ENCODE results near the gene SLC5A9. TPM values are rescaled to one million over a fixed set of nuclear protein-coding genes. Genes with fewer than 3 reads are reported as not detected.

SLC5A9 gene
- total RNA-seq, 2 donors from 2014 or later = not detected

DNA sequence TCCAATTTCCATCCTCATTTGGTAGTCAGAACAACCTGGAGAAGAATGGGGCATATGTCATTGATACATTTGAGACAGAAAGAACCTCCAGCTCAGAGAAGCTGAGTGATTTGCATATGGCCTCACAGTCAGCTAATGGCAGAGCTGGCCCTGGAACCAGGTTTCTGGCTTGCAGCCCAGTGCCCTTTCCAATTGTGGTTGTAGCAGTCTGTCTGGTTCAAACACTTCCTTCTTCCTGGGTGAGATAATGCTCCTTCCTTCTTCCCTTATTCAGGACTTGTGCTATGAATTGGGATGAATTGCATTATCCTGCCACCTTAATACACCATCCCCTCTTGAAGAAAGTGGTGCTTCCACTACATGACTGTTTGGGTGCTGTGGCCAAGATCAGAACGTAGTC is 24.2 kb downstream of the SLC5A9 start:
- Histone ChIP-seq H3K27ac (no peak overlapping the region), H3K4me3 (no peak overlapping the region), H3K36me3 (no peaks in the 10 kb centered on the region), H3K9me3 (no peaks in the 10 kb centered on the region), H3K27me3 (no peaks in the 10 kb centered on the region), H3K4me1 (peaks cover 0 to 6% of the 10 kb centered on the region in 2 donors)
- DNase-seq (ENCODE audit: low spot score) = no peak
- TF ChIP-seq, protein P1, sequence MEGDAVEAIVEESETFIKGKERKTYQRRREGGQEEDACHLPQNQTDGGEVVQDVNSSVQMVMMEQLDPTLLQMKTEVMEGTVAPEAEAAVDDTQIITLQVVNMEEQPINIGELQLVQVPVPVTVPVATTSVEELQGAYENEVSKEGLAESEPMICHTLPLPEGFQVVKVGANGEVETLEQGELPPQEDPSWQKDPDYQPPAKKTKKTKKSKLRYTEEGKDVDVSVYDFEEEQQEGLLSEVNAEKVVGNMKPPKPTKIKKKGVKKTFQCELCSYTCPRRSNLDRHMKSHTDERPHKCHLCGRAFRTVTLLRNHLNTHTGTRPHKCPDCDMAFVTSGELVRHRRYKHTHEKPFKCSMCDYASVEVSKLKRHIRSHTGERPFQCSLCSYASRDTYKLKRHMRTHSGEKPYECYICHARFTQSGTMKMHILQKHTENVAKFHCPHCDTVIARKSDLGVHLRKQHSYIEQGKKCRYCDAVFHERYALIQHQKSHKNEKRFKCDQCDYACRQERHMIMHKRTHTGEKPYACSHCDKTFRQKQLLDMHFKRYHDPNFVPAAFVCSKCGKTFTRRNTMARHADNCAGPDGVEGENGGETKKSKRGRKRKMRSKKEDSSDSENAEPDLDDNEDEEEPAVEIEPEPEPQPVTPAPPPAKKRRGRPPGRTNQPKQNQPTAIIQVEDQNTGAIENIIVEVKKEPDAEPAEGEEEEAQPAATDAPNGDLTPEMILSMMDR (IDR thresholded peaks at IDR 0.05) = no peak

DNA sequence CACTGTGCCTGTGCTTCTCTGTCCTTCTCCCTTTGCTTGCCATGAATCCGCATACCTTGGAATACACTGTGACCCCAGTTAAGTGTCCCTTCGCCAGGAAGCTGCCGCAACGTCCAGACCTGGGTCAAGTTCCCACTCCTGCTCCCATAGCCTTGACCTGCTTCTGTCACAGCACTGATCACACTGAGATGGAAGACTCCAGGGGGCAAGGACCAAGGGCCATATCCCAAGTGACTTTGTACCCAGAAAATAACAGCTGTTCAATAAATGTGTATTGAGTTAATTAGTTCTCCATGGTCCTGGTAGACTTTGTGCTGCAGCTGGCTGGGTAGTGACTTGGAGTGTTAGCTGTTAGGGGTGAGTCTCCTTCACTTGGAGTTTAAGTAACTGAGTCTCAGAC is 25.8 kb downstream of the SLC5A9 start:
- Histone ChIP-seq H3K4me3 (no peak overlapping the region), H3K36me3 (no peaks in the 10 kb centered on the region), H3K9me3 (no peaks in the 10 kb centered on the region), H3K27ac (no peak overlapping the region), H3K4me1 (peaks cover 0 to 6% of the 10 kb centered on the region in 2 donors), H3K27me3 (no peaks in the 10 kb centered on the region)
- TF ChIP-seq, protein P1 (IDR thresholded peaks at IDR 0.05) = no peak
- no peak for DNase-seq (ENCODE audit: low spot score)

DNA sequence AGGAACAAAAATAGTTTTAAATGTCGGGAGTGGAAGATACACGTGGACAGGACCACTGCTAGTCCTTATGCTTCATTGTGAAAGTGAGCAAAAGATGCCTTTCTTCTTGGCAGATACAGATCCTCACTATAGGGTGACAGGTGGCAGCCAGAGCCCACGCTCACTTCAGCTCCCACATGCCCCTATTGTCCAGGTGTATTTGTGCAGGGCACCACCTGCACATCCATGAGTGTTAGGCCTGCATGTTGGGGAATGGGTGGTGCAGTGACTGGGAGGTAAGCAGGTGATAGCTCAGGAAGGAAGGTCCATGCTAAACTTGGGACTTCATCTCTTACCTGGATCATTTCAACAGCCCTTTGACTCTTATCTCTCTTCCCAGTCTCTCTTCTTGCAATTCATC is 27.4 kb downstream of the SLC5A9 start:
- H3K27ac ChIP-seq = no peak overlapping the region
- TF ChIP-seq, protein P1 (IDR thresholded peaks at IDR 0.05) = no peak
- H3K27me3 ChIP-seq = no peaks in the 10 kb centered on the region
- no peaks in the 10 kb centered on the region for H3K36me3 ChIP-seq
- no peak for DNase-seq (ENCODE audit: low spot score)
- H3K9me3 ChIP-seq = no peaks in the 10 kb centered on the region
- peaks cover 0 to 6% of the 10 kb centered on the region in 2 donors for H3K4me1 ChIP-seq
- H3K4me3 ChIP-seq = no peak overlapping the region

DNA sequence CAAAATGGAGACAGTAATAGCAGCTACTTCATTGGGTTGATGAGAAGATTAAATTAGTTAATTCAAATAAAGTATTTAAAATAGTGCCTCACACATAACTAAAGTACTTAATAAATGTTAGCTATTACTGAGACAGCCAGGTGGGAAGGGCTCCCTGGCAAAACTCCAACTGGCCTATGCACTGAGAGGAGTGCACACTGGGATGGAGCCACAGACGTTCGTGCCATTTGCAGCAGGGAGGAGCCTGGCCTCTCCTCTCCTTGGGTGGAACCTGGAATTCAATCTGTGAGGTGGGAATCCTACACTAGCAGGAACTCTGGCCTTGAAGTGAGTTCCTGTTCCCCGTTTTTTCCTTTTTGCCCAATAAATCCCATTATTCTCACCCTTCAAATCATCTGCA is 28.1 kb downstream of the SLC5A9 start:
- Histone ChIP-seq H3K27ac (no peak overlapping the region), H3K27me3 (no peaks in the 10 kb centered on the region), H3K4me3 (no peak overlapping the region), H3K36me3 (no peaks in the 10 kb centered on the region), H3K4me1 (peaks cover 0 to 6% of the 10 kb centered on the region in 2 donors), H3K9me3 (no peaks in the 10 kb centered on the region)
- TF ChIP-seq, protein P1 (IDR thresholded peaks at IDR 0.05) = no peak
- no peak for DNase-seq (ENCODE audit: low spot score)

DNA sequence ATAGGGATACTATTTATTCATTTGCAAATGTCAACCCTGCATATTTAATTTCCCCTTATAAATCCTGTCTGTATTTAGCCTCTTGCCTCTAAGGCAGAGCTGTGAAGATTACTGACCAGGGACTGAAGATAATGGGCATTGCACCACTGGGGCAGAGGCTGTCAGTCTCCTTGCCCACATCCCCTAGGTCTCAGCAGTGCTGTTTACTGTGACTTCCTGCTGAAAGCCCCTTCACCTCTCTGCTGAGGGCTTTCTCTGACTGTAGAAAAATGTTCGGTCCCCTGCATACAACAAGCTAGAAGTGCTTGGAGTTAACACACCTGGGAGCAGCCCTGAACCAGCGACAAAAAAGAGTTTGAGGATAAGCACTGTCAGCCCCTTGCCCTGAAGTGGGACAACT is 28.8 kb downstream of the SLC5A9 start:
- H3K27me3 ChIP-seq = no peaks in the 10 kb centered on the region
- no peak overlapping the region for H3K4me3 ChIP-seq
- no peak for DNase-seq (ENCODE audit: low spot score)
- no peaks in the 10 kb centered on the region for H3K36me3 ChIP-seq
- H3K27ac ChIP-seq = no peak overlapping the region
- peaks cover 0 to 6% of the 10 kb centered on the region in 2 donors for H3K4me1 ChIP-seq
- TF ChIP-seq, protein P1 (IDR thresholded peaks at IDR 0.05) = no peak
- no peaks in the 10 kb centered on the region for H3K9me3 ChIP-seq

DNA sequence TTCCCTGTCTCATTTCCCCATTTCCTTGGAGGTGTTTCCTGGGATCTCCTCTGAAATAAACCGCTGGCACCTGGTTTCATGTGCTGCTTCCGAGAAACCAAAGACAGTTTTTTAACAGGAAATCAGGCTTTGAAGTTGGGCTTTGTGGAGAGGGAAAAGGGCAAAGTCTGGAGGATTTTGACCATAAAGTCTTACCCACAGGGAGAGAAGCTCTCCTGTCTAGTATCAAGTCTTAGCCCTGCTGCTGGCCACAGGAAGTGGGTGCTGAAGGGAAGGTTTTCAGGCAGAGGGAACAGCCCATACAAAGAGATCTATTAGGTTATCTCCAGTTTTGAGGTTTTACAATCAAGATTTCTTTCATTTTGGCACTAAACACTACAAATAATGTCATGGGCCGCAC is 29.3 kb downstream of the SLC5A9 start:
- TF ChIP-seq, protein P1 (IDR thresholded peaks at IDR 0.05) = no peak
- H3K4me1 ChIP-seq = peaks cover 0 to 5% of the 10 kb centered on the region in 2 donors
- no peak overlapping the region for H3K4me3 ChIP-seq
- no peaks in the 10 kb centered on the region for H3K27me3 ChIP-seq
- H3K27ac ChIP-seq = no peak overlapping the region
- no peaks in the 10 kb centered on the region for H3K9me3 ChIP-seq
- H3K36me3 ChIP-seq = no peaks in the 10 kb centered on the region
- no peak for DNase-seq (ENCODE audit: low spot score)

Data from right atrium auricular region (tissue), 2 donors.